Lung (tissue), 12 donors: ENCODE results near the gene URB2. TPM values are rescaled to one million over a fixed set of nuclear protein-coding genes. Genes with fewer than 3 reads are reported as not detected.

Source experiments
- ATAC-seq: fragments of 200-7000 bp; cut with Tn5 transposase; one replicate; pipeline ENCODE4 v1.9.1; 2020; ENCODE audit warnings: moderate number of reproducible peaks; ENCODE audit not compliant: insufficient read depth, low FRiP score
- DNase-seq, 3 donors: peaks; one replicate each; pipeline ENCODE4 v3.0.0-alpha.2; 2013 to 2017
- H3K27ac ChIP-seq, 2 donors: one replicate each; pipeline ENCODE4 v1.5.1; 2013; ENCODE audit warnings: mild to moderate bottlenecking in 2 of 2, moderate library complexity in 2 of 2, control low read depth in 1 of 2, inconsistent platforms in 1 of 2, low read depth in 1 of 2, low read length in 1 of 2
- H3K27me3 ChIP-seq, 3 donors: one replicate each; pipeline ENCODE4 v1.5.1; 2013; ENCODE audit warnings: low read length in 2 of 3; ENCODE audit not compliant: control insufficient read depth in 3 of 3, insufficient read depth in 3 of 3
- H3K36me3 ChIP-seq, 4 donors: one replicate each; pipeline ENCODE4 v1.5.1; 2013; ENCODE audit warnings: low read length in 4 of 4, mild to moderate bottlenecking in 1 of 4, moderate library complexity in 1 of 4; ENCODE audit not compliant: control insufficient read depth in 4 of 4, insufficient read depth in 4 of 4
- H3K4me1 ChIP-seq, 5 donors: one replicate each; pipeline ENCODE4 v1.5.1; 2013; ENCODE audit warnings: low read length in 5 of 5, mild to moderate bottlenecking in 2 of 5, moderate library complexity in 1 of 5; ENCODE audit not compliant: control insufficient read depth in 5 of 5, insufficient read depth in 5 of 5
- H3K4me3 ChIP-seq: one replicate; pipeline ENCODE4 v1.5.1; 2013; ENCODE audit warnings: mild to moderate bottlenecking, control low read depth, moderate library complexity
- H3K9ac ChIP-seq, 2 donors: one replicate each; pipeline ENCODE4 v1.5.1; 2013; ENCODE audit warnings: low read length in 2 of 2, control low read depth in 1 of 2; ENCODE audit not compliant: insufficient read depth in 1 of 2
- H3K9me3 ChIP-seq, 4 donors: one replicate each; pipeline ENCODE4 v1.5.1; 2013; ENCODE audit warnings: low read length in 3 of 4, mild to moderate bottlenecking in 1 of 4, moderate library complexity in 1 of 4; ENCODE audit not compliant: control insufficient read depth in 4 of 4, insufficient read depth in 3 of 4
- WGBS, 2 donors: extraction: QIAGEN DNeasy Blood & Tissue Kit; methylation state at CpG; one replicate each; pipeline ENCODE4 v1.1.7; 2013; 5-methylcytosine and 5-hydroxymethylcytosine counted together
- polyA plus RNA-seq, 2 donors: library from polyadenylated mRNA; stranded (reverse); fragments of 200-250 nt; gene quantifications; one replicate each; pipeline ENCODE4 v1.2.1, GENCODE V29; 2013
- total RNA-seq, 2 donors: library from RNA; depleted of rRNA in 1 of 2; stranded (reverse); fragments of >200 nt in 1 of 2; gene quantifications; one replicate each; pipeline ENCODE4 v1.2.1, GENCODE V29; 2014 to 2021
- TF ChIP-seq, protein P1 (sequence below): IDR thresholded peaks from 2 replicates; pipeline ENCODE4 v1.5.1; 2012; ENCODE audit warnings: mild to moderate bottlenecking; ENCODE audit errors: control extremely low read depth, extremely low read depth
- donor health status: control.
- donor health status: control.
- donor health status: Bipolar disorder and iron deficiency.
- donor health status: healthy.
- donor health status: DM: yes; HTN: yes; CAD: no.

The URB2 gene
- total and polyA plus RNA-seq, 4 donors: 2.6 to 10.9 (median 6.1) TPM

GRCh38 chr1:229643996-229644745, 18.1 kb downstream of the URB2 start:
- Histone ChIP-seq H3K36me3 (peaks cover 16 to 36% (median 23%) of the 10 kb centered on the region in 4 donors), H3K9ac (no peak overlapping the region), H3K4me3 (no peak overlapping the region), H3K27me3 (no peaks in the 10 kb centered on the region), H3K4me1 (no peaks in the 10 kb centered on the region), H3K27ac (no peak overlapping the region), H3K9me3 (no peaks in the 10 kb centered on the region)
- TF ChIP-seq, protein P1, sequence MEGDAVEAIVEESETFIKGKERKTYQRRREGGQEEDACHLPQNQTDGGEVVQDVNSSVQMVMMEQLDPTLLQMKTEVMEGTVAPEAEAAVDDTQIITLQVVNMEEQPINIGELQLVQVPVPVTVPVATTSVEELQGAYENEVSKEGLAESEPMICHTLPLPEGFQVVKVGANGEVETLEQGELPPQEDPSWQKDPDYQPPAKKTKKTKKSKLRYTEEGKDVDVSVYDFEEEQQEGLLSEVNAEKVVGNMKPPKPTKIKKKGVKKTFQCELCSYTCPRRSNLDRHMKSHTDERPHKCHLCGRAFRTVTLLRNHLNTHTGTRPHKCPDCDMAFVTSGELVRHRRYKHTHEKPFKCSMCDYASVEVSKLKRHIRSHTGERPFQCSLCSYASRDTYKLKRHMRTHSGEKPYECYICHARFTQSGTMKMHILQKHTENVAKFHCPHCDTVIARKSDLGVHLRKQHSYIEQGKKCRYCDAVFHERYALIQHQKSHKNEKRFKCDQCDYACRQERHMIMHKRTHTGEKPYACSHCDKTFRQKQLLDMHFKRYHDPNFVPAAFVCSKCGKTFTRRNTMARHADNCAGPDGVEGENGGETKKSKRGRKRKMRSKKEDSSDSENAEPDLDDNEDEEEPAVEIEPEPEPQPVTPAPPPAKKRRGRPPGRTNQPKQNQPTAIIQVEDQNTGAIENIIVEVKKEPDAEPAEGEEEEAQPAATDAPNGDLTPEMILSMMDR: no peak
- WGBS, 2 donors: 84 to 89% methylated on average over 6 of the region's 6 CpGs
- ATAC-seq: no peak
- DNase-seq: no peak

DNA sequence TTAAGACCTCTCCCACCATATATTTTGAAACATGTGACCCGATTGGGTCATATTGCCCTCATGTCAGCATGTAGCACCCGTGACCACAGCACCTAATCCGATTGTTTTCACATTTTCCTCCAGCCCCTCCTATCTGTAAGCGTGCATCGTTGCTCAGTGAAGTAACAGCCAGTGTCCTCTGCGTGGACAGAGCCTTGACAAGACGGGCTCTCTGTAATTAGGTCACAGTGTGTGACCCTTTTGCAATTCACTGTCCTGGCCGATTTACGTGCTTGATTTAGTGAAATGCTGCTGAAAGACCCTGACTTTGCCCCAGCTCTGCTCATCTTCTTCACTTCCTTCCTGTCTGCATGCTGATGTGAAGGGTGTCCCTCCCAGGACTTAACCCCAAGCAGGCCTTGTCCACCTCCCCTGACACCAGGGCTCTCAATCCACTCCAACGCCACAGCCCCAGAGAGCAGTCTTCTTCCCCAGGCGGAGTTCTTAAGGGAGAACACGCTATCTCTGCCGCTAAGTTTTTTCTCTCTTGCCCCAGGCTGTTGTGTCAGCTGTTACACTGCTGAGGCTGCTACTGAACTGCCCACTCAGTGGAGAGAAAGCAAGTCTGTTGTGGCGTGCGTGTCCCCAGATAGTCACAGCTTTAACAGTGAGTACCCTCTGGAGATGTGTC, 19.4 kb downstream of the URB2 start:
- whole genome bisulfite sequencing, 2 donors: 90 to 95% methylated on average over 15 of the region's 15 CpGs
- H3K4me3 ChIP-seq: no peak overlapping the region
- TF ChIP-seq, protein P1: no peak
- no peaks in the 10 kb centered on the region for H3K9me3 ChIP-seq
- DNase-seq: no peak
- peaks cover 13 to 40% (median 23%) of the 10 kb centered on the region in 4 donors for H3K36me3 ChIP-seq
- H3K27me3 ChIP-seq: no peaks in the 10 kb centered on the region
- H3K9ac ChIP-seq: no peak overlapping the region
- no peak overlapping the region for H3K27ac ChIP-seq
- no peak for ATAC-seq
- H3K4me1 ChIP-seq: no peaks in the 10 kb centered on the region

- H3K36me3 ChIP-seq: peaks cover 17 to 42% (median 31%) of the 10 kb centered on the region in 4 donors
Measured at GRCh38 chr1:229648406-229648805, 22.4 kb downstream of the URB2 start.

More at GRCh38 chr1:229648406-229648805, 22.4 kb downstream of the URB2 start:
- WGBS, 2 donors: 97 to 98% methylated on average over 4 of the region's 4 CpGs
- H3K27me3 ChIP-seq: no peaks in the 10 kb centered on the region
- TF ChIP-seq, protein P1: no peak
- H3K9ac ChIP-seq: no peak overlapping the region
- no peak overlapping the region for H3K4me3 ChIP-seq
- ATAC-seq (no peak), DNase-seq (no peak)
- no peak overlapping the region for H3K27ac ChIP-seq
- no peaks in the 10 kb centered on the region for H3K4me1 ChIP-seq
- no peaks in the 10 kb centered on the region for H3K9me3 ChIP-seq
